ENCODE results near the gene HAUS8.
"Not testable (repeated sequence)": the region's sequence is repeated elsewhere in the genome, so short reads cannot be mapped to it uniquely, and the experiment has no call there.

DNA sequence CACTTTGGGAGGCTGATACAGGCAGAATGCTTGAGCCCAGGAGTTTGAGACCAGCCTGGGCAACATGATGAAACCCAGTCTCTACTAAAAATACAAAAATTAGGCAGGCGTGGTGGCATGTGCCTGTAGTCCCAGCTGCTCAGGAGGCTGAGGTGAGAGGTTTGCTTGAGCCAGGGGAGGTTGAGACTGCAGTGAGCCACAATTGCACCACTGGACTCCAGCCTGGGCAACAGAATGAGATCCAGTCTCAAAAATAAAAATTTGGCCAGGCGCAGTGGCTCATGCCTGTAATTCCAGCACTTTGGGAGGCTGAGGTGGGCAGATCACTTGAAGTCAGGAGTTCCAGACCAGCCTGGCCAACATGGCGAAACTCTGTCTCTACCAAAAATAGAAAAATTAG is 19.4 kb upstream of the HAUS8 start:
- TF ChIP-seq RAD21 (IDR thresholded peaks at IDR 0.05; ENCODE audit: insufficient read depth, low read depth, low read length); ESRRA (IDR thresholded peaks at IDR 0.05; ENCODE audit: low read length); BRCA1 (IDR thresholded peaks at IDR 0.05; ENCODE audit: low read depth, low read length); TCF12 (IDR thresholded peaks at IDR 0.05; ENCODE audit: low read depth, low read length); EZH2 (IDR thresholded peaks at IDR 0.05; ENCODE audit: borderline replicate concordance, control insufficient read depth, low read depth, low read length); SRF (IDR thresholded peaks at IDR 0.05; ENCODE audit: low read depth in 2 of 2, low read length in 2 of 2); CEBPB (IDR thresholded peaks at IDR 0.05; ENCODE audit: borderline replicate concordance in 1 of 2, low read depth in 2 of 2, low read length in 2 of 2); YY1 (IDR thresholded peaks at IDR 0.05; ENCODE audit: low read depth, low read length); POLR2A (IDR thresholded peaks at IDR 0.05; ENCODE audit: low read depth, low read length); POLR2AphosphoS5 (IDR thresholded peaks at IDR 0.05; ENCODE audit: low read length); YBX1 (IDR thresholded peaks at IDR 0.05): not testable (repeated sequence)
- TF ChIP-seq, protein P1, sequence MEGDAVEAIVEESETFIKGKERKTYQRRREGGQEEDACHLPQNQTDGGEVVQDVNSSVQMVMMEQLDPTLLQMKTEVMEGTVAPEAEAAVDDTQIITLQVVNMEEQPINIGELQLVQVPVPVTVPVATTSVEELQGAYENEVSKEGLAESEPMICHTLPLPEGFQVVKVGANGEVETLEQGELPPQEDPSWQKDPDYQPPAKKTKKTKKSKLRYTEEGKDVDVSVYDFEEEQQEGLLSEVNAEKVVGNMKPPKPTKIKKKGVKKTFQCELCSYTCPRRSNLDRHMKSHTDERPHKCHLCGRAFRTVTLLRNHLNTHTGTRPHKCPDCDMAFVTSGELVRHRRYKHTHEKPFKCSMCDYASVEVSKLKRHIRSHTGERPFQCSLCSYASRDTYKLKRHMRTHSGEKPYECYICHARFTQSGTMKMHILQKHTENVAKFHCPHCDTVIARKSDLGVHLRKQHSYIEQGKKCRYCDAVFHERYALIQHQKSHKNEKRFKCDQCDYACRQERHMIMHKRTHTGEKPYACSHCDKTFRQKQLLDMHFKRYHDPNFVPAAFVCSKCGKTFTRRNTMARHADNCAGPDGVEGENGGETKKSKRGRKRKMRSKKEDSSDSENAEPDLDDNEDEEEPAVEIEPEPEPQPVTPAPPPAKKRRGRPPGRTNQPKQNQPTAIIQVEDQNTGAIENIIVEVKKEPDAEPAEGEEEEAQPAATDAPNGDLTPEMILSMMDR (IDR thresholded peaks at IDR 0.05 in 2 of 3, conservative IDR thresholded peaks at IDR 0.05 in 1 of 3; ENCODE audit: control insufficient read depth in 2 of 3, extremely low read depth in 1 of 3, insufficient read depth in 1 of 3, low read depth in 3 of 3, low read length in 3 of 3) = not testable (repeated sequence)
- TF ChIP-seq, protein P2, sequence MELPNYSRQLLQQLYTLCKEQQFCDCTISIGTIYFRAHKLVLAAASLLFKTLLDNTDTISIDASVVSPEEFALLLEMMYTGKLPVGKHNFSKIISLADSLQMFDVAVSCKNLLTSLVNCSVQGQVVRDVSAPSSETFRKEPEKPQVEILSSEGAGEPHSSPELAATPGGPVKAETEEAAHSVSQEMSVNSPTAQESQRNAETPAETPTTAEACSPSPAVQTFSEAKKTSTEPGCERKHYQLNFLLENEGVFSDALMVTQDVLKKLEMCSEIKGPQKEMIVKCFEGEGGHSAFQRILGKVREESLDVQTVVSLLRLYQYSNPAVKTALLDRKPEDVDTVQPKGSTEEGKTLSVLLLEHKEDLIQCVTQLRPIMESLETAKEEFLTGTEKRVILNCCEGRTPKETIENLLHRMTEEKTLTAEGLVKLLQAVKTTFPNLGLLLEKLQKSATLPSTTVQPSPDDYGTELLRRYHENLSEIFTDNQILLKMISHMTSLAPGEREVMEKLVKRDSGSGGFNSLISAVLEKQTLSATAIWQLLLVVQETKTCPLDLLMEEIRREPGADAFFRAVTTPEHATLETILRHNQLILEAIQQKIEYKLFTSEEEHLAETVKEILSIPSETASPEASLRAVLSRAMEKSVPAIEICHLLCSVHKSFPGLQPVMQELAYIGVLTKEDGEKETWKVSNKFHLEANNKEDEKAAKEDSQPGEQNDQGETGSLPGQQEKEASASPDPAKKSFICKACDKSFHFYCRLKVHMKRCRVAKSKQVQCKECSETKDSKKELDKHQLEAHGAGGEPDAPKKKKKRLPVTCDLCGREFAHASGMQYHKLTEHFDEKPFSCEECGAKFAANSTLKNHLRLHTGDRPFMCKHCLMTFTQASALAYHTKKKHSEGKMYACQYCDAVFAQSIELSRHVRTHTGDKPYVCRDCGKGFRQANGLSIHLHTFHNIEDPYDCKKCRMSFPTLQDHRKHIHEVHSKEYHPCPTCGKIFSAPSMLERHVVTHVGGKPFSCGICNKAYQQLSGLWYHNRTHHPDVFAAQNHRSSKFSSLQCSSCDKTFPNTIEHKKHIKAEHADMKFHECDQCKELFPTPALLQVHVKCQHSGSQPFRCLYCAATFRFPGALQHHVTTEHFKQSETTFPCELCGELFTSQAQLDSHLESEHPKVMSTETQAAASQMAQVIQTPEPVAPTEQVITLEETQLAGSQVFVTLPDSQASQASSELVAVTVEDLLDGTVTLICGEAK (IDR thresholded peaks at IDR 0.05; ENCODE audit: borderline replicate concordance) = not testable (repeated sequence)
